ENCODE results near the gene SKIC2.

- TF ChIP-seq EZH2 (IDR thresholded peaks at IDR 0.05; ENCODE audit: low read depth, low read length, severe bottlenecking) (no peak), CHD1 (IDR thresholded peaks at IDR 0.05; ENCODE audit: low read depth, low read length) (no peak), RFX5 (IDR thresholded peaks at IDR 0.05; ENCODE audit: borderline replicate concordance, low read depth, low read length) (no peak; the same call in 1 of the 2 replicates), POLR2AphosphoS5 (IDR thresholded peaks at IDR 0.05; ENCODE audit: low read depth, low read length) (no peak; the same call in 1 of the 2 replicates), CEBPB (IDR thresholded peaks at IDR 0.05; ENCODE audit: low read depth, low read length) (no peak), FOSL1 (IDR thresholded peaks at IDR 0.05; ENCODE audit: insufficient read depth, low read depth, low read length) (no peak), POU5F1 (IDR thresholded peaks at IDR 0.05; ENCODE audit: low read depth, low read length) (no peak), RAD21 (IDR thresholded peaks at IDR 0.05 in 1 of 2, conservative IDR thresholded peaks at IDR 0.05 in 1 of 2; ENCODE audit: low read depth in 2 of 2, low read length in 2 of 2) (no peak), CBX8 (IDR thresholded peaks at IDR 0.05; ENCODE audit: borderline replicate concordance, low read depth, low read length) (no peak), POLR2A (IDR thresholded peaks at IDR 0.05; ENCODE audit: control extremely low read depth in 1 of 2, low read depth in 2 of 2, low read length in 2 of 2) (no peak; a peak in 1 of 3 replicates), USF2 (IDR thresholded peaks at IDR 0.05; ENCODE audit: low read length) (no peak), NRF1 (IDR thresholded peaks at IDR 0.05; ENCODE audit: low read depth, low read length) (no peak), EGR1 (IDR thresholded peaks at IDR 0.05; ENCODE audit: borderline replicate concordance, low read depth, low read length) (no peak)
- TF ChIP-seq, protein P1, sequence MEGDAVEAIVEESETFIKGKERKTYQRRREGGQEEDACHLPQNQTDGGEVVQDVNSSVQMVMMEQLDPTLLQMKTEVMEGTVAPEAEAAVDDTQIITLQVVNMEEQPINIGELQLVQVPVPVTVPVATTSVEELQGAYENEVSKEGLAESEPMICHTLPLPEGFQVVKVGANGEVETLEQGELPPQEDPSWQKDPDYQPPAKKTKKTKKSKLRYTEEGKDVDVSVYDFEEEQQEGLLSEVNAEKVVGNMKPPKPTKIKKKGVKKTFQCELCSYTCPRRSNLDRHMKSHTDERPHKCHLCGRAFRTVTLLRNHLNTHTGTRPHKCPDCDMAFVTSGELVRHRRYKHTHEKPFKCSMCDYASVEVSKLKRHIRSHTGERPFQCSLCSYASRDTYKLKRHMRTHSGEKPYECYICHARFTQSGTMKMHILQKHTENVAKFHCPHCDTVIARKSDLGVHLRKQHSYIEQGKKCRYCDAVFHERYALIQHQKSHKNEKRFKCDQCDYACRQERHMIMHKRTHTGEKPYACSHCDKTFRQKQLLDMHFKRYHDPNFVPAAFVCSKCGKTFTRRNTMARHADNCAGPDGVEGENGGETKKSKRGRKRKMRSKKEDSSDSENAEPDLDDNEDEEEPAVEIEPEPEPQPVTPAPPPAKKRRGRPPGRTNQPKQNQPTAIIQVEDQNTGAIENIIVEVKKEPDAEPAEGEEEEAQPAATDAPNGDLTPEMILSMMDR (IDR thresholded peaks at IDR 0.05; ENCODE audit: control extremely low read depth in 1 of 3, insufficient read depth in 1 of 3, low read depth in 1 of 3, low read length in 3 of 3) = no peak
Measured at GRCh38 chr6:31971279-31971992, 12.5 kb downstream of the SKIC2 start.
